Mesothelial cell of epicardium (in vitro differentiated cells): ENCODE measurements around the gene ZNF609. TPM values are rescaled to one million over a fixed set of nuclear protein-coding genes. Genes with fewer than 3 reads are reported as not detected.
A peak's percentile ranks its signal among the peaks of the same experiment; 100 is the strongest.

Source experiments
- DNase-seq, 2 experiments: peaks; one replicate each; pipeline ENCODE4 v3.0.0; 2021; ENCODE audit warnings: low spot score in 2 of 2; ENCODE audit not compliant: unreplicated experiment in 2 of 2
- H3K27ac Mint-ChIP-seq: 2 replicates; pipeline ENCODE4 v1.8.0; 2021; ENCODE audit warnings: mixed read lengths
- H3K27me3 Mint-ChIP-seq: 2 replicates; pipeline ENCODE4 v1.8.0; 2021; ENCODE audit warnings: low read depth, mixed read lengths
- H3K36me3 Mint-ChIP-seq: 2 replicates; pipeline ENCODE4 v1.8.0; 2021; ENCODE audit warnings: mixed read lengths
- H3K4me1 Mint-ChIP-seq: 2 replicates; pipeline ENCODE4 v1.8.0; 2021; ENCODE audit warnings: mixed read lengths
- H3K4me3 Mint-ChIP-seq: 2 replicates; pipeline ENCODE4 v1.8.0; 2021; ENCODE audit warnings: mild to moderate bottlenecking, moderate library complexity, mixed read lengths
- H3K9me3 Mint-ChIP-seq: 2 replicates; pipeline ENCODE4 v1.8.0; 2021; ENCODE audit warnings: mixed read lengths
- total RNA-seq: library from RNA; stranded (reverse); gene quantifications from 3 replicates; pipeline ENCODE4 v1.2.1, GENCODE V29; 2021
- TF ChIP-seq, protein P1 (sequence below): fragments of 200-600 bp; sonication (generic); IDR thresholded peaks from one replicate; pipeline ENCODE4 v1.5.0; 2021; ENCODE audit warnings: antibody characterized with exemption; ENCODE audit not compliant: unreplicated experiment

ZNF609 gene
- total RNA-seq, 1 donor from 2014 or later = 76.0 TPM

DNA sequence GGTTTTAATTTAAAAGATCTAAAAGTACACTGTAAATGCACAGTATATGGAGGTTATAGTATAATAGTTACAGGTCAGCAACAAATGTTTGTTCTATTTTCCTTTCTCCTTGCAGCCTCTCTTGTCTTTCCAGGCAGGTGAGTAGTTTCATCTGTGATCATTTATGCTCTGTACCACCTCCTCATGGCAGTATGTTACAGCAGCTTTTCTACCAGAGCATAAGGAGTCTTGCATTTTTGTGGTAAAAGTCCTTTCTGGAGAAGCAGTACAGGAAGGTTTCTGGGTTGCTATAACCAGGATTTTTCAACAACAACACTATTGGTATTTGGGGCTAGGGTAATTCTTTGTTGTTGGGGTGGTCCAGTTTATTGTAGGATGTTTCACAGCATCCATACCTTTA lies 59.5 kb downstream of the ZNF609 start:
- TF ChIP-seq, protein P1, sequence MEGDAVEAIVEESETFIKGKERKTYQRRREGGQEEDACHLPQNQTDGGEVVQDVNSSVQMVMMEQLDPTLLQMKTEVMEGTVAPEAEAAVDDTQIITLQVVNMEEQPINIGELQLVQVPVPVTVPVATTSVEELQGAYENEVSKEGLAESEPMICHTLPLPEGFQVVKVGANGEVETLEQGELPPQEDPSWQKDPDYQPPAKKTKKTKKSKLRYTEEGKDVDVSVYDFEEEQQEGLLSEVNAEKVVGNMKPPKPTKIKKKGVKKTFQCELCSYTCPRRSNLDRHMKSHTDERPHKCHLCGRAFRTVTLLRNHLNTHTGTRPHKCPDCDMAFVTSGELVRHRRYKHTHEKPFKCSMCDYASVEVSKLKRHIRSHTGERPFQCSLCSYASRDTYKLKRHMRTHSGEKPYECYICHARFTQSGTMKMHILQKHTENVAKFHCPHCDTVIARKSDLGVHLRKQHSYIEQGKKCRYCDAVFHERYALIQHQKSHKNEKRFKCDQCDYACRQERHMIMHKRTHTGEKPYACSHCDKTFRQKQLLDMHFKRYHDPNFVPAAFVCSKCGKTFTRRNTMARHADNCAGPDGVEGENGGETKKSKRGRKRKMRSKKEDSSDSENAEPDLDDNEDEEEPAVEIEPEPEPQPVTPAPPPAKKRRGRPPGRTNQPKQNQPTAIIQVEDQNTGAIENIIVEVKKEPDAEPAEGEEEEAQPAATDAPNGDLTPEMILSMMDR = no peak
- Mint-ChIP-seq H3K27me3 (no peaks in the 10 kb centered on the region), H3K36me3 (peaks cover 18% of the 10 kb centered on the region), H3K4me1 (peaks cover 56% of the 10 kb centered on the region), H3K4me3 (no peak overlapping the region), H3K9me3 (no peaks in the 10 kb centered on the region), H3K27ac (peak overlapping the region; percentile 5)
- DNase-seq = no peak

DNA sequence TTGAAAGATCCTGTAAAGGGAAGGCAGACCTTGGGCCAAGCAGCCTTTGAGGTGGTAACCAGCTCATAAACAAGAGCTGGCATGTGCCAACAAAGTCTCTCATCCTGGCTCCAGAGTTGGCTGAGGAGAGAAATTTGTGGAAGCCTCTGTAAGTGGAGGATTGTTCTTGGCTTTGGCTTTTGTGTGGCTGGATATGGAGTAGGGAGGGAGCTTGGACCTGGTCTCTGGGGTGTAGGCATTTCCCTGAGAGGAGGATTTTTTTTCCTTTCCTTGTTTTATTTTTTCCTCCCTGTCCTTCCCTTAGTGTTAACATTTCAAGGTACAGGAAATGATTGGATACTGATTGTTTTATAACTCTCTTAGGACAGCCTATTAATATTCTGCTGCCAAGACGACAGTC lies 60.8 kb downstream of the ZNF609 start:
- Mint-ChIP-seq H3K9me3 (peaks cover 4% of the 10 kb centered on the region), H3K4me3 (no peak overlapping the region), H3K4me1 (peaks cover 50% of the 10 kb centered on the region), H3K36me3 (peaks cover 24% of the 10 kb centered on the region), H3K27ac (peak overlapping the region; percentile 92), H3K27me3 (no peaks in the 10 kb centered on the region)
- TF ChIP-seq, protein P1 = no peak
- no peak for DNase-seq

DNA sequence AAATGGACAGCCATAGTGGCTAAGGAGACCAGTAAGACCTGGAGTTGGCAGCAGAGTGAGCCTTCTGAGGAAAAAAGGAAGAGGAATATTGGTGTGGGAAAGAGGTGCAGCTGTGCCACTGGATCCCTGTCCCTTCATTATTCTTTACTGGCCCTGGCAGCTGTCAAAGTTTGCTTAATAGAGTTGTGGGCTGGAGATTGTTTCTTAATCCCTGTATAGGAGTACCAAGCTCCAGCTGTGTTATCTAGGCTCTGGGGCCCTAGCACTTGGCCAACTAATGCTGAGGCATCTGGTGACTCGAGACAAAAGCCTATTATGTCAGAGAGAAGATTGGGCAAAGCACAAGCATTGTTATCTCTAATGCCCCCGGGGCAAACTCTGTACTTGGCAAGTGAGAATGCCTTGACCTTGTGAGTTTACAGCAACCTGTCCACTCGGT lies 61.4 kb downstream of the ZNF609 start:
- H3K27ac Mint-ChIP-seq = peak overlapping the region; percentile 92
- peaks cover 52% of the 10 kb centered on the region for H3K4me1 Mint-ChIP-seq
- no peak overlapping the region for H3K4me3 Mint-ChIP-seq
- no peak for DNase-seq
- no peaks in the 10 kb centered on the region for H3K27me3 Mint-ChIP-seq
- H3K9me3 Mint-ChIP-seq = peaks cover 4% of the 10 kb centered on the region
- TF ChIP-seq, protein P1 = no peak
- peaks cover 24% of the 10 kb centered on the region for H3K36me3 Mint-ChIP-seq

DNA sequence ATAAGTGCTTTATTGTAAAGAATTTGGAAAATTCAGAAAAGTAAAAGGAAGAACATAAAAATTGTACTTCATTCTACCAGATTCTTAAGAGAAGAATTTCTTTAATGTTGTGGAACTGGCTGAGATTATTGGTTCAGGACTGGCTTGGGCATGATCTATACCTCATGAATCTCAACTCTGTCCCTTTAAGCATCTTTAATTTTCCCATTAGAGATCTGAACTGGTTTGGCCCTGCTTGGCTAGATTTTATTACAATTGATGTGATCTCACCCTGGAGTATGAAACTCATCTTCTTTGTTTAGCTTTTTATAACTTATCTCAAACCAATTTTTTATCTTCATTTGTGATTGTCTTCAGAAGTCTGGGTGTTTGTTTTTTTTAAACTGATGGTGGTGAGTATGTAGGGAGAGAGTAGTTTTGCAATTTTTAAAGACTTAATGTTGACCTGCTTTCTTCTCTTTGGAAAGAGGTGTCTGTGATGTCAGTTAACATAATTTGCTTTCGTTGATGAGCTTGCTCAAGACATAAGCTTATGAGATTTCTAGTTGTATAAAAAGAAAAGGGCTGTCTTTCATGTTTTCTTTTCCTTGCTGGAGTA lies 61.9 kb downstream of the ZNF609 start:
- H3K4me3 Mint-ChIP-seq = peak overlapping the region; percentile 11
- TF ChIP-seq, protein P1 = no peak
- peak overlapping the region; percentile 92 for H3K27ac Mint-ChIP-seq
- H3K4me1 Mint-ChIP-seq = peaks cover 52% of the 10 kb centered on the region
- peaks cover 21% of the 10 kb centered on the region for H3K36me3 Mint-ChIP-seq
- H3K27me3 Mint-ChIP-seq = no peaks in the 10 kb centered on the region
- DNase-seq = no peak
- H3K9me3 Mint-ChIP-seq = peaks cover 4% of the 10 kb centered on the region

DNA sequence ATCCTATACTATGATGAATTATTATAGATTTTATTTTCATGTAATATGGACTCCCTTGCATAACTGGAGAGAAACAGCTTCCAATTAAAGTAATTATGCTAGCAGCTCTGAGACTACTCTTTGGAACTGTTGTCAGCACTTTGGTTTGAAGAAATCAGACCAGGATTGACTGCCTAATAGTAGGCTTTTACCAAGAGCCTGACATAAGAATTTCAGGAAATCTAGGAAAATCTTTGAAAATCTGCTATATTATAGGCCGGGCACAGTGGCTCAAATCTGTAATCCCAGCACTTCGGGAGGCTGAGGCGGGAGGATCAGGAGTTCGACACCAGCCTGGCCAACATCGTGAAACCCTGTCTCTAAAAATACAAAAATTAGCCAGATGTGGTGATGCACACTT lies 62.9 kb downstream of the ZNF609 start:
- no peak for DNase-seq
- Mint-ChIP-seq H3K27ac (peak overlapping the region; percentile 30), H3K4me3 (no peak overlapping the region), H3K27me3 (no peaks in the 10 kb centered on the region), H3K9me3 (peaks cover 4% of the 10 kb centered on the region), H3K36me3 (peaks cover 16% of the 10 kb centered on the region), H3K4me1 (peaks cover 54% of the 10 kb centered on the region)
- TF ChIP-seq, protein P1 = no peak

DNA sequence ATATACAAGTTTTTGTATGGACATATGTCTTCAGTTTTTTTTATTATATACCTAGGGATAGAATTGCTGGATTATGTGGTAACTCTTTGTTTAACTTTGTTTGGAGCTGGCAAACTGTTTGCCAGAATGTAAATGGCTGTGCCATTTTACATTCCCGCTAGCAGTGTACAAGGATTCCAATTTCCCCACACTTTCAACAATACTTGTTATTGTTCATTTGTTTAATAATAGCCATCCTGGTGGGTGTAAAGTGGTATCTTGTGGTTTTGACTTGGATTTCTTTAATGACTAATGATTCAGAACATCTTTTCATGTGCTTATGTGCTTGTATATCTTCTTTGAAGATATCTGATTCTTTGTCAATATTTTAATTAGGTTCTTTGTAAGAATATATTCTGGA lies 64.4 kb downstream of the ZNF609 start:
- no peaks in the 10 kb centered on the region for H3K27me3 Mint-ChIP-seq
- peaks cover 4% of the 10 kb centered on the region for H3K9me3 Mint-ChIP-seq
- no peak overlapping the region for H3K4me3 Mint-ChIP-seq
- no peak for DNase-seq
- peaks cover 20% of the 10 kb centered on the region for H3K36me3 Mint-ChIP-seq
- H3K27ac Mint-ChIP-seq = peak overlapping the region; percentile 23
- peaks cover 41% of the 10 kb centered on the region for H3K4me1 Mint-ChIP-seq
- TF ChIP-seq, protein P1 = no peak
